K562 (cell line): Measurements from ENCODE around the gene LIX1. TPM values are rescaled to one million over a fixed set of nuclear protein-coding genes. Genes with fewer than 3 reads are reported as not detected.

Experiments used
- BHLHE40 ChIP-seq: IDR thresholded peaks from 2 replicates; pipeline ENCODE4 v1.6.1; 2011; ENCODE audit warnings: low read length, improper control_type of control experiment
- CEBPG ChIP-seq, 3 experiments: fragments of 200-800 bp in 1 of 3; sonication (Bioruptor generic) in 1 of 3; sonication (generic) in 1 of 3; formaldehyde crosslinking in 1 of 3; IDR thresholded peaks in 2 of 3; conservative IDR thresholded peaks in 1 of 3; 2 replicates each; pipeline versions ENCODE4 v1.6.1 to v1.8.0; 2016 to 2022; ENCODE audit warnings: missing compliant biosample characterization in 2 of 3, missing genetic modification characterization in 2 of 3, mild to moderate bottlenecking in 1 of 3, missing genetic modification reagents in 1 of 3
- ETV6 ChIP-seq, 3 experiments: fragments of 150-350 bp in 1 of 3; sonication (generic) in 1 of 3; formaldehyde crosslinking in 1 of 3; IDR thresholded peaks; 2 replicates each; pipeline versions ENCODE4 v1.6.1 to v1.8.0; 2014 to 2022; ENCODE audit warnings: borderline replicate concordance in 2 of 3, low read depth in 2 of 3, antibody characterized with exemption in 1 of 3, low read length in 1 of 3, mild to moderate bottlenecking in 1 of 3, missing genetic modification reagents in 1 of 3
- KAT2B ChIP-seq: IDR thresholded peaks from one replicate; pipeline ENCODE4 v1.6.1; 2012; ENCODE audit warnings: low read depth, mild to moderate bottlenecking, control low read depth, inconsistent platforms, low read length, moderate library complexity
- KLF1 ChIP-seq: fragments of 450-650 bp; IDR thresholded peaks from 2 replicates; pipeline ENCODE4 v1.6.1; 2016; ENCODE audit warnings: missing genetic modification characterization, missing compliant biosample characterization
- MCM2 ChIP-seq: fragments of 450-650 bp; IDR thresholded peaks from 2 replicates; pipeline ENCODE4 v1.6.1; 2017; ENCODE audit warnings: low read depth, mild to moderate bottlenecking
- NR2F6 ChIP-seq: fragments of 450-650 bp; formaldehyde crosslinking; IDR thresholded peaks from 2 replicates; pipeline ENCODE4 v1.4.0; 2020; ENCODE audit warnings: mild to moderate bottlenecking
- PHF21A ChIP-seq: fragments of 450-650 bp; IDR thresholded peaks from 2 replicates; pipeline ENCODE4 v1.6.1; 2017; ENCODE audit warnings: low read depth, borderline replicate concordance
- RFX1 ChIP-seq: fragments of 450-650 bp; IDR thresholded peaks from 2 replicates; pipeline ENCODE4 v1.6.1; 2016; ENCODE audit warnings: mild to moderate bottlenecking, moderate library complexity
- STAT6 ChIP-seq: sonication (generic); formaldehyde crosslinking; IDR thresholded peaks from 2 replicates; pipeline ENCODE4 v1.8.1; 2023; ENCODE audit warnings: mild to moderate bottlenecking, missing genetic modification reagents
- SUPT5H ChIP-seq: fragments of 450-650 bp; IDR thresholded peaks from 2 replicates; pipeline ENCODE4 v1.6.1; 2016
- ZNF133 ChIP-seq: fragments of 250-450 bp; sonication (Bioruptor Pico); IDR thresholded peaks from 2 replicates; pipeline ENCODE4 v1.4.0; 2020; ENCODE audit warnings: mild to moderate bottlenecking
- ZNF282 ChIP-seq: sonication (generic); formaldehyde crosslinking; IDR thresholded peaks from 2 replicates; pipeline ENCODE4 v1.8.1; 2023; ENCODE audit warnings: missing genetic modification reagents
- ZNF316 ChIP-seq: fragments of 450-650 bp; IDR thresholded peaks from 2 replicates; pipeline ENCODE4 v1.6.1; 2016
- ZNF766 ChIP-seq: fragments of 200-800 bp; sonication (Bioruptor generic); conservative IDR thresholded peaks from 2 replicates; pipeline ENCODE4 v1.6.1; 2016; ENCODE audit warnings: missing genetic modification characterization, missing compliant biosample characterization
- polyA plus RNA-seq, 8 experiments: library from polyadenylated mRNA; depleted of rRNA in 4 of 8; stranded (reverse) in 5 of 8; unstranded in 3 of 8; fragments of >200 nt; fragmentation: Nextera tagmentation in 2 of 8; fragmentation: Illumina TruSeq in 1 of 8; extraction: Ambion mirVana in 2 of 8; extraction: Trizol in 1 of 8; gene quantifications; 2 replicates each; pipeline versions ENCODE4 v1.2.1 to v1.2.3, GENCODE V29; 2011 to 2014; ENCODE audit warnings: inconsistent platforms in 1 of 8, missing spikeins in 1 of 8
- total RNA-seq, 7 experiments: library from RNA; depleted of rRNA in 6 of 7; stranded (reverse); fragments of >200 nt in 6 of 7; fragmentation: Illumina TruSeq in 2 of 7; extraction: Trizol in 2 of 7; gene quantifications; 2 replicates each; pipeline versions ENCODE4 v1.2.1 to v1.2.3, GENCODE V29; 2011 to 2021; ENCODE audit warnings: low replicate concordance in 1 of 7
- TF ChIP-seq, protein P1 (sequence below): fragments of 250-450 bp; sonication (Bioruptor Pico); IDR thresholded peaks from 2 replicates; pipeline ENCODE4 v1.4.0; 2020; ENCODE audit warnings: mild to moderate bottlenecking, moderate library complexity
- TF ChIP-seq, protein P2 (sequence below): fragments of 450-650 bp; formaldehyde crosslinking; IDR thresholded peaks from 2 replicates; pipeline ENCODE4 v1.4.0; 2022; ENCODE audit warnings: missing genetic modification characterization
- TF ChIP-seq, protein P3 (sequence below), 2 experiments: fragments of 450-650 bp in 1 of 2; sonication (generic) in 1 of 2; formaldehyde crosslinking in 1 of 2; IDR thresholded peaks in 1 of 2; conservative IDR thresholded peaks in 1 of 2; 2 replicates each; pipeline versions ENCODE4 v1.6.1 to v1.8.1; 2016 to 2023; ENCODE audit warnings: mild to moderate bottlenecking in 2 of 2, moderate library complexity in 2 of 2, inconsistent platforms in 1 of 2, missing genetic modification reagents in 1 of 2

The LIX1 gene
- total and polyA plus RNA-seq, 9 of the 15 experiments (the other 6 are each of a cell fraction or from before 2014, with no cell fraction given): 0.01 to 0.18 TPM; not detected in 7

GRCh38 chr5:97183100-97183929 lies 40.9 kb upstream of the LIX1 start, which contains the start of gene RIOK2 (continued):
- TF ChIP-seq STAT6: no peak
- no peak for TF ChIP-seq ZNF282
- peak; percentile 87 for TF ChIP-seq ZNF766 (CRISPR knock-in tag)
- peak; percentile 75 for TF ChIP-seq SUPT5H
- TF ChIP-seq KLF1: 0 out of 2 replicates have a peak, but pooled peaks have one; percentile 37
- no peak for TF ChIP-seq ZNF133 (CRISPR knock-in tag)
- TF ChIP-seq NR2F6 (CRISPR knock-in tag): no peak
- no peak for TF ChIP-seq MCM2
- no peak for TF ChIP-seq ETV6 (IDR thresholded peaks at IDR 0.05; ENCODE audit: borderline replicate concordance in 1 of 2, low read depth in 2 of 2, low read length in 1 of 2)
- no peak for TF ChIP-seq ETV6 (CRISPR knock-in tag; IDR thresholded peaks at IDR 0.05; ENCODE audit: borderline replicate concordance)
- TF ChIP-seq, protein P1, sequence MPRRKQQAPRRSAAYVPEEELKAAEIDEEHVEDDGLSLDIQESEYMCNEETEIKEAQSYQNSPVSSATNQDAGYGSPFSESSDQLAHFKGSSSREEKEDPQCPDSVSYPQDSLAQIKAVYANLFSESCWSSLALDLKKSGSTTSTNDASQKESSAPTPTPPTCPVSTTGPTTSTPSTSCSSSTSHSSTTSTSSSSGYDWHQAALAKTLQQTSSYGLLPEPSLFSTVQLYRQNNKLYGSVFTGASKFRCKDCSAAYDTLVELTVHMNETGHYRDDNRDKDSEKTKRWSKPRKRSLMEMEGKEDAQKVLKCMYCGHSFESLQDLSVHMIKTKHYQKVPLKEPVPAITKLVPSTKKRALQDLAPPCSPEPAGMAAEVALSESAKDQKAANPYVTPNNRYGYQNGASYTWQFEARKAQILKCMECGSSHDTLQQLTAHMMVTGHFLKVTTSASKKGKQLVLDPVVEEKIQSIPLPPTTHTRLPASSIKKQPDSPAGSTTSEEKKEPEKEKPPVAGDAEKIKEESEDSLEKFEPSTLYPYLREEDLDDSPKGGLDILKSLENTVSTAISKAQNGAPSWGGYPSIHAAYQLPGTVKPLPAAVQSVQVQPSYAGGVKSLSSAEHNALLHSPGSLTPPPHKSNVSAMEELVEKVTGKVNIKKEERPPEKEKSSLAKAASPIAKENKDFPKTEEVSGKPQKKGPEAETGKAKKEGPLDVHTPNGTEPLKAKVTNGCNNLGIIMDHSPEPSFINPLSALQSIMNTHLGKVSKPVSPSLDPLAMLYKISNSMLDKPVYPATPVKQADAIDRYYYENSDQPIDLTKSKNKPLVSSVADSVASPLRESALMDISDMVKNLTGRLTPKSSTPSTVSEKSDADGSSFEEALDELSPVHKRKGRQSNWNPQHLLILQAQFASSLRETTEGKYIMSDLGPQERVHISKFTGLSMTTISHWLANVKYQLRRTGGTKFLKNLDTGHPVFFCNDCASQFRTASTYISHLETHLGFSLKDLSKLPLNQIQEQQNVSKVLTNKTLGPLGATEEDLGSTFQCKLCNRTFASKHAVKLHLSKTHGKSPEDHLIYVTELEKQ (CRISPR knock-in tag): no peak
- peak; percentile 99 for TF ChIP-seq PHF21A
- TF ChIP-seq RFX1: no peak
- TF ChIP-seq, protein P2, sequence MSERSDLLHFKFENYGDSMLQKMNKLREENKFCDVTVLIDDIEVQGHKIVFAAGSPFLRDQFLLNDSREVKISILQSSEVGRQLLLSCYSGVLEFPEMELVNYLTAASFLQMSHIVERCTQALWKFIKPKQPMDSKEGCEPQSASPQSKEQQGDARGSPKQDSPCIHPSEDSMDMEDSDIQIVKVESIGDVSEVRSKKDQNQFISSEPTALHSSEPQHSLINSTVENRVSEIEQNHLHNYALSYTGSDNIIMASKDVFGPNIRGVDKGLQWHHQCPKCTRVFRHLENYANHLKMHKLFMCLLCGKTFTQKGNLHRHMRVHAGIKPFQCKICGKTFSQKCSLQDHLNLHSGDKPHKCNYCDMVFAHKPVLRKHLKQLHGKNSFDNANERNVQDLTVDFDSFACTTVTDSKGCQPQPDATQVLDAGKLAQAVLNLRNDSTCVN (CRISPR knock-in tag): no peak
- TF ChIP-seq CEBPG (CRISPR knock-in tag; IDR thresholded peaks at IDR 0.05): no peak
- 0 out of 4 replicates have a peak, but pooled peaks of 1 of the 2 experiments have one; percentile 27 for TF ChIP-seq CEBPG (tag; conservative IDR thresholded peaks at IDR 0.05 in 1 of 2, IDR thresholded peaks at IDR 0.05 in 1 of 2)
- TF ChIP-seq KAT2B: no peak
- TF ChIP-seq, protein P3, sequence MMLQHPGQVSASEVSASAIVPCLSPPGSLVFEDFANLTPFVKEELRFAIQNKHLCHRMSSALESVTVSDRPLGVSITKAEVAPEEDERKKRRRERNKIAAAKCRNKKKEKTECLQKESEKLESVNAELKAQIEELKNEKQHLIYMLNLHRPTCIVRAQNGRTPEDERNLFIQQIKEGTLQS (IDR thresholded peaks at IDR 0.05): peak; percentile 35
- TF ChIP-seq, protein P3 (CRISPR knock-in tag; conservative IDR thresholded peaks at IDR 0.05): no peak
- 0 out of 2 replicates have a peak, but pooled peaks have one; percentile 6 for TF ChIP-seq ZNF316
- peak; percentile 50 for TF ChIP-seq BHLHE40
